SIG-M5 (cell line): ENCODE measurements around the gene CLEC7A.

Source experiments
- DNase-seq: peaks from one replicate; lab custom pipeline; 2025; lab: John Stamatoyannopoulos, UW

The CLEC7A gene

DNA sequence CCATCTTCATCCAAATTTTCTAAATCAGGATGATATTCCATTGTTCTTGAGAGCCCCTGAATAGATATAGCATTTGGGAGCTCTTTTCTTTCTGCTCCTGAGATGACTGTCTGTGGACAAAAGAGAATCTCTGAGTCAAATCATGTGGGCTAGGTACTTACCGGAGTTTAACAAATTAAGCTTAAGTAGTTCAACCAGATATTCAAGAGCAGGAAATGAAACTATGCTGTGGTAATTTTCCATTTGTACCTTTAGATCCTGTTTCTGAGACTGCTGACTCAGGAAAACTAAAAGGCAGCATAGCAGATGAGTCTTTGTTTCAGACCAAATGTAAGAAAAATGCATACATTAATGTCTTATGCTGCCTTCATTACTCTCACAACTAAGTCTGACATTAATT, at the start of gene CLEC7A:
TSS of gene CLEC7A (minus strand) at position 158 of the 400 bp plus-strand sequence. CDS start at position 41, 117 bp downstream.
- peak; percentile 56 for DNase-seq

GRCh38 chr12:10179776-10180181, 49.8 kb upstream of the CLEC7A start:
- no peak for DNase-seq

DNA sequence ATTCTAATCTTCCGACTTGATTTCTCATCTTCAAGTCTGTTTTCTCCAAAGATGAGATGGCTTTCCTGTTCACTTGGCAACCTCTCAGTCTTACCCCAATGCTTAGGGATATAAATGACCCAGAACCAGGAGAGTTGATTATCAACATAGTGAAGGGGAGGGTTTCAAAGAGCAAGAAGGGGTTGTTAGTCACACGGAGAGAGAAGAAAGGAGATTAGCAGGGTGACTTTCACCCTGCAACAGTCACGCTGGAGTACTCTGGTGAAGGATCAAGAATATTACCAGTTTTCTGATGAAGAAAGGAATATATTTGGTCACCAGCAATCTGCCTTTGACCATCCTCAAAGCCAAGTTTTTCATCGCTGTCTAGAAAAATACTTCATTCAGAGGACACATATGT, 48.8 kb upstream of the CLEC7A start, which contains the start of gene TMEM52B:
TSS of gene TMEM52B (plus strand) at position 212 of the 400 bp plus-strand sequence. CDS start 543 bp downstream, outside the sequence.
- DNase-seq = no peak

GRCh38 chr12:10175846-10176636, 46.0 kb upstream of the CLEC7A start:
- DNase-seq = no peak

GRCh38 chr12:10174986-10175614, 45.1 kb upstream of the CLEC7A start:
- DNase-seq = no peak

DNA sequence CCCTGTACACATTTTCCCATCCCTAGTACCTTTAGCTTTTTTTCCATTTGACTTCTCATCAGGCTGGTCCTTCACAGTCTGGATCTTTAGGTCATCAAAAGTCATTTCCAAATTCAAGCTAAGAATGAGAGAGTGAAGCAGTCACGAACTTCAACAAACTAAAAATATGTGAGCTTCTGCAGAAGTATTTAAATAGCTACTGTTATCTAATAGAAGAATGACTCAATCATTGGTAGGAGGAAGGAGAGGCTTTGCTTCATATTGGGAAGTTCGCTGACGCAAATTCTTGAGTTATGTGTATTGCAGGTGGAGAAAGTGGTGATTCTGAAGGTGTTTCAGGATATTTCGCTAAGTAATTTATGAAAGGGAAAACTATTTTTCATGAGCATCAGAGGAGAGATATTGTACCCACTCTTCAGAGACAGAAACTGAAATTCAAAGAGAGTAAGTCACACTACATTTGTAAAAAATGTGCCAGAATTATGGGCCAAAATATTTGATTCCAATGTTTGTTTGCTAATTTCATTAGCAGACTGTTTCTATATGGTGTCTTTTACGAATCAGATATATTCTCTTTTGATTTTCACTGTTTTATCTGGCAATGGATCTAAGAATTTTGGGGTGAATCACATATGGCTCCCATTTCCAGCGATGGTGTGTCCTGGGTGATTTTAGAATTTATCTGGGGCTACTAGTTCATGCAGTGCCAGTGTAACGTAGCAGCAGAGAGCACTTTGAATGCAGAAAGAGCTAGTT, 42.2 kb upstream of the CLEC7A start, which contains the start of gene OLR1:
TSS of gene OLR1 (minus strand) at position 160 of the 756 bp plus-strand sequence. CDS start at position 105, 55 bp downstream.
- DNase-seq = no peak

GRCh38 chr12:10170216-10170615, 40.2 kb upstream of the CLEC7A start:
- no peak for DNase-seq

- DNase-seq = no peak
Observed at GRCh38 chr12:10169104-10169503, 39.1 kb upstream of the CLEC7A start.

DNA sequence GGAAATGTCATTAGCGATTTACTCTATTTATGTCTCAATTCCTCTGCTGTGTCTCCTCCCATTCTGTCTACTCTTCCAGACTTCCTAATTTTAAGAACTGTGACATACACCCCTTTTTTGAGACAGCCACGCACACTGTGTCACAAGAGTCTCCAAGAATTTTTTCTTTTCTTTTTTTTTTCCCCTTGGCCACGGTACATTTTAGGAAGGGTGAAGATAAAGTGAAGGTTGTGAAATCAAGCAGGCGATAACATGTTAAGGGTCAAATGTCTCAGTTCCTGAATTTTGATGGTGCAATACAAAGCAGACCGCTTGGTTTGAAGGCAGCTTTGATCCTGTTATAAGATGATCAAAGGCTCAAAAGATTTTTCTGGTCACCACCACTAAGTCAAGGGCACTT, 37.6 kb upstream of the CLEC7A start:
- no peak for DNase-seq

- DNase-seq = no peak
Observed at GRCh38 chr12:10165421-10165820, 35.4 kb upstream of the CLEC7A start.

DNA sequence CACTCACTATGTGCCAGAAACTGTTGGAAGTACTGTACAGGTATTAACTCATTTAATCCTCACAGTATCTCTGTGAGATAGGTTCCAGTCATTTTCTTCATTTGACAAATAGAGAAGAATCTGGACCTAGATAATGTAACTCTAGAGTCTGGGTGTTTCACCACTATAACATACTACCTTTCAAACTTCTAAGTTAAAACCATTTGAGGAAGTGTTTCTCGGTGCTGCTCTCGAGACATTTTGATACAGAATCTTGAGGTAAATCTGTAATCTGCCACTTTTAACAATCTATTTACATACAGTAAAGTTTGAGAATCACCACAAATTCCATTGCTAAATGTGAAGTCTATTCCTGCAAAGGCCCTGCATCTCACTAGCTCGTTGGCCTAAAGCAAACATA, 33.1 kb upstream of the CLEC7A start:
- no peak for DNase-seq

DNA sequence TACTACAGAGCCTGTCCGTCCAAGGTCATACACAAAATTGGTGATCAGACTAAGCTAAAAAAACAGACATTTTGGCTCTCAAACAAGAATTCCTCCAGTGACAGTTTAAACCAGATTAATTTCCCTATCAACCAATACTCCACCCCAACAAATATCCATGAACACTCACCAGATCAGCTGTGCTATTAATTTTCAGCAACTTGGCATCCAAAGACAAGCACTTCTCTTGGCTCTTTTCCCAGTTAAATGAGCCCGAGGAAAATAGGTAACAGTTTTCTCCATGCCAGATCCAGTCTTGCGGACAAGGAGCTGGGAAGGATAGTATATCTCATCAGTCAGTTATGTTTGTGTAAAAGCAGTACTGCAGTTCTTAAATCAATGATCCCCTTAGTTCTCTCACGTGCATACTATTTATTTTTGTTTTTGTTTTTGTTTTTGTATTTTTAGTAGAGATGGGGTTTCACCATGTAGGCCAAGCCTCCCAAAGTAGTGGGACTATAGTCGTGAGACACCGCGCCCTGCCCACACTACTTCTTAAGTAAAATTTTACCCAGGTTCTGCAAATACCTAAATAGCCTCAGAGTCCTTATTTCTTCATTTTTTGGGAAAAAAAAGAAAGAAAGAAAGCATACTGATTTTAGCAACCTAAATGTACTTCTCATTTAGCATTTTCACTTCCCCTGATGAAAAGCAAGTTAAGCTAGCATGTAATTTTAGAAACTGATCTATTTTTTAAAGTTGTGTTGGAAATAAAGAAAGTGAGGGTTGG, 30.8 kb upstream of the CLEC7A start:
- DNase-seq = no peak

- DNase-seq = no peak
Observed at GRCh38 chr12:10159280-10159679, 29.3 kb upstream of the CLEC7A start.

GRCh38 chr12:10158406-10158805, 28.4 kb upstream of the CLEC7A start:
- DNase-seq = no peak

GRCh38 chr12:10155966-10156365, 26.0 kb upstream of the CLEC7A start:
- no peak for DNase-seq

GRCh38 chr12:10154145-10154496, 24.1 kb upstream of the CLEC7A start:
- no peak for DNase-seq

GRCh38 chr12:10153271-10154144, 23.5 kb upstream of the CLEC7A start:
- no peak for DNase-seq

DNA sequence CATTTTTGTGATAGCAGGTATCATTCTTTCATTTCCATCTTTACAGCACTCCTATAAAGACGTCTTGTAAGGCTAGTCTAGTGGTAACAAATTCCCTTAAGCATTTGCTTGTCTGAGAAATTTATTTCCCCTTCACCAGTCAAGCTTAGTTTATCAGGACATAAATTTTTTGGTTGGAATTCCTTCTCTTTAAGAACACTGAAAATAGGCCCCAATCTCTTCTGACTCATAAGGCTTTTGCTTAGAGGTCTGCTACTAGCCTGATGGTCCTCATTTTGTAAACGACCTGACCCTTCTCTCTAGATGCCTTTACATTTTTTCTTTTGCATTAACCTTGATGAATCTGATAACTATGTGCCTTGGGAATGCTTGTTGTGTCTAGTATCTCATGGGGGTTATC, 21.6 kb upstream of the CLEC7A start:
- no peak for DNase-seq

DNA sequence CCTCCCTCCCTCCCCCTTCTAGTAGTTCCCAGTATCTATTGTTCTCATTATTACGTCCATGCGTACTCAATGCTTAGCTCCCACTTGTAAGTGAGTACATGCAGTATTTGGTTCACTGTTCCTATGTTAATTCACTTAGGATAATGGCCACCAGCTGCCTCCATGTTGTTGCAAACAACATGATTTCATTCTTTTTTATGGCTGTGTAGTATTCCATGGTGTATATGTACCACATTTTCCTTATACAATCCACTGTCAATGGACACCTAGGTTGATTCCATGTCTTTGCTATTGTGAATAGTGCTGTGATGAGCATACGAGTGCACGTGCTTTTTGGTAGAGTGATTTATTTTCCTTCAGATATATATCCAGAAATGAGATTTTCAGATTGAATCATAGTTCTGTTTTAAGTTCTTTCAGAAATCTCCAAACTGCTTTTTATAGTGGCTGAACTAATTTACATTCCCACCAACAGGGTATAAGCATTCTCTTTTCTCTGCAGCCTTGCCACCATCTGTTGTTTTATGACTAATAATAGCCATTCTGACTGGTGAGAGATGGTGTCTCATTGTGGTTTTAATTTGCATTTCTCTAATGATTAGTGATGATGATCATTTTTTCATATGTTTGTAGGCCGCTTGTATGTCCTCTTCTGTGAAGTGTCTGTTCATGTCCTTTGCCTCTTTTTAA, 17.9 kb upstream of the CLEC7A start:
- no peak for DNase-seq

DNA sequence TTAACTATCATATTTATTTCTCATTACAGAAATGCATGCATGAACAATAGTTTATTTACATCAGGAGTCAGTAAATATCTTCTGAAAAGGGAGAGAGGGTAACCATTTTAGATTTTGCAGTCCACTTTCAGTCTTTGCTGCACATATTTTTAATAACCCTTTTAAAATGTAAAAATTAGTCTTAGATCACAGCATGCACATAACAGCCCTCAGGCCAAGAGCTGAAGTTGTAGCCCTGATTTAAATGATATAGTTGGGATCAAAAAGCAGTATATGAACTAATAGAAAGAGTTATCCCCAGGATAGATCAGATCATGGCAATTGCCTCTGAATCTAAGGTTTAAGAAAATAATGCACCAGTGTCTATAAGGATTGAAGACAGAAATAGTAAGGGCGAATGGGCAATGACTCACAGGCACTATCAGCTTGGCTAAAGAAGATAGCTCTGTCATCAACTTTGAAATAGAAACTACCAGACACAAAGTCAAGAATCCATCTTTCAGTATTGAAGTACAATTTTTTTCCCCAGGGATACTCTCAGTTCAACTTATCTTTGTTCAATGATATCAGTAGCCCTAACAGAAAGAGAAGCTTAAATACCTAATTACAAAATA, 13.1 kb upstream of the CLEC7A start:
- no peak for DNase-seq
